C4-2B (cell line): ENCODE results near the gene LRP11.

Source experiments
- ZFX ChIP-seq: fragments of 450-650 bp; IDR thresholded peaks from 2 replicates; pipeline ENCODE4 v1.6.1; 2017
- TF ChIP-seq, protein P1 (sequence below): fragments of 450-650 bp; conservative IDR thresholded peaks from 2 replicates; pipeline ENCODE4 v1.5.1; 2017; ENCODE audit warnings: mild to moderate bottlenecking

GRCh38 chr6:149888659-149889058 is 24.5 kb upstream of the LRP11 start:
- TF ChIP-seq, protein P1, sequence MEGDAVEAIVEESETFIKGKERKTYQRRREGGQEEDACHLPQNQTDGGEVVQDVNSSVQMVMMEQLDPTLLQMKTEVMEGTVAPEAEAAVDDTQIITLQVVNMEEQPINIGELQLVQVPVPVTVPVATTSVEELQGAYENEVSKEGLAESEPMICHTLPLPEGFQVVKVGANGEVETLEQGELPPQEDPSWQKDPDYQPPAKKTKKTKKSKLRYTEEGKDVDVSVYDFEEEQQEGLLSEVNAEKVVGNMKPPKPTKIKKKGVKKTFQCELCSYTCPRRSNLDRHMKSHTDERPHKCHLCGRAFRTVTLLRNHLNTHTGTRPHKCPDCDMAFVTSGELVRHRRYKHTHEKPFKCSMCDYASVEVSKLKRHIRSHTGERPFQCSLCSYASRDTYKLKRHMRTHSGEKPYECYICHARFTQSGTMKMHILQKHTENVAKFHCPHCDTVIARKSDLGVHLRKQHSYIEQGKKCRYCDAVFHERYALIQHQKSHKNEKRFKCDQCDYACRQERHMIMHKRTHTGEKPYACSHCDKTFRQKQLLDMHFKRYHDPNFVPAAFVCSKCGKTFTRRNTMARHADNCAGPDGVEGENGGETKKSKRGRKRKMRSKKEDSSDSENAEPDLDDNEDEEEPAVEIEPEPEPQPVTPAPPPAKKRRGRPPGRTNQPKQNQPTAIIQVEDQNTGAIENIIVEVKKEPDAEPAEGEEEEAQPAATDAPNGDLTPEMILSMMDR: no peak
- TF ChIP-seq ZFX: no peak
